K562 (cell line): ENCODE results near the gene PAFAH1B2. TPM values are rescaled to one million over a fixed set of nuclear protein-coding genes. Genes with fewer than 3 reads are reported as not detected.
A peak's percentile ranks its signal among the peaks of the same experiment; 100 is the strongest.

Experiments used
- CAMTA2 ChIP-seq: fragments of 250-450 bp; sonication (Bioruptor Pico); conservative IDR thresholded peaks from 2 replicates; pipeline ENCODE4 v1.5.1; 2022
- EP400 ChIP-seq: fragments of 450-650 bp; IDR thresholded peaks from 2 replicates; pipeline ENCODE4 v1.6.1; 2017; ENCODE audit warnings: antibody characterized with exemption, mild to moderate bottlenecking, moderate library complexity
- KDM4B ChIP-seq, 2 experiments: fragments of 450-650 bp in 1 of 2; sonication (generic) in 1 of 2; IDR thresholded peaks; 2 replicates each; pipeline ENCODE4 v1.6.1; 2016 to 2017; ENCODE audit warnings: borderline replicate concordance in 2 of 2, antibody characterized with exemption in 1 of 2, low read depth in 1 of 2, mild to moderate bottlenecking in 1 of 2
- NEUROD1 ChIP-seq: fragments of 150-350 bp; IDR thresholded peaks from 2 replicates; pipeline ENCODE4 v1.6.1; 2014; ENCODE audit warnings: borderline replicate concordance, low read length, low read depth; ENCODE audit not compliant: partially characterized antibody
- NFRKB ChIP-seq: fragments of 450-650 bp; IDR thresholded peaks from 2 replicates; pipeline ENCODE4 v1.6.1; 2016; ENCODE audit warnings: low read depth
- PHB ChIP-seq: fragments of 250-450 bp; sonication (Bioruptor Pico); IDR thresholded peaks from 2 replicates; pipeline ENCODE4 v1.5.0; 2021
- PHB2 ChIP-seq: fragments of 450-650 bp; IDR thresholded peaks from 2 replicates; pipeline ENCODE4 v1.6.1; 2017; ENCODE audit warnings: low read depth
- POLR2A ChIP-seq: fragments of 450-650 bp; conservative IDR thresholded peaks from 2 replicates; pipeline ENCODE4 v1.6.1; 2016
- RFX5 ChIP-seq: IDR thresholded peaks from 2 replicates; pipeline ENCODE4 v1.6.1; 2011; ENCODE audit warnings: low read depth, mild to moderate bottlenecking, improper control_type of control experiment, low read length
- TAF7 ChIP-seq: fragments of 450-650 bp; IDR thresholded peaks from 2 replicates; pipeline ENCODE4 v1.6.1; 2016; ENCODE audit warnings: missing genetic modification characterization, missing compliant biosample characterization
- TBL1XR1 ChIP-seq, 2 experiments: IDR thresholded peaks; 2 replicates each; pipeline ENCODE4 v1.6.1; 2012; ENCODE audit warnings: improper control_type of control experiment in 2 of 2, low read length in 2 of 2, mild to moderate bottlenecking in 1 of 2
- TEAD2 ChIP-seq: fragments of 450-650 bp; IDR thresholded peaks from 2 replicates; pipeline ENCODE4 v1.6.1; 2016; ENCODE audit warnings: missing genetic modification characterization, control low read depth, missing compliant biosample characterization
- TFAM ChIP-seq: fragments of 250-450 bp; sonication (Bioruptor Pico); conservative IDR thresholded peaks from 2 replicates; pipeline ENCODE4 v1.5.0; 2021; ENCODE audit warnings: mild to moderate bottlenecking, moderate library complexity
- ZNF316 ChIP-seq: fragments of 450-650 bp; IDR thresholded peaks from 2 replicates; pipeline ENCODE4 v1.6.1; 2016
- ZNF696 ChIP-seq: fragments of 250-450 bp; sonication (Bioruptor Pico); conservative IDR thresholded peaks from 2 replicates; pipeline ENCODE4 v1.4.0; 2020; ENCODE audit warnings: mild to moderate bottlenecking, moderate library complexity
- polyA plus RNA-seq, 8 experiments: library from polyadenylated mRNA; depleted of rRNA in 4 of 8; stranded (reverse) in 5 of 8; unstranded in 3 of 8; fragments of >200 nt; fragmentation: Nextera tagmentation in 2 of 8; fragmentation: Illumina TruSeq in 1 of 8; extraction: Ambion mirVana in 2 of 8; extraction: Trizol in 1 of 8; gene quantifications; 2 replicates each; pipeline versions ENCODE4 v1.2.1 to v1.2.3, GENCODE V29; 2011 to 2014; ENCODE audit warnings: inconsistent platforms in 1 of 8, missing spikeins in 1 of 8
- total RNA-seq, 7 experiments: library from RNA; depleted of rRNA in 6 of 7; stranded (reverse); fragments of >200 nt in 6 of 7; fragmentation: Illumina TruSeq in 2 of 7; extraction: Trizol in 2 of 7; gene quantifications; 2 replicates each; pipeline versions ENCODE4 v1.2.1 to v1.2.3, GENCODE V29; 2011 to 2021; ENCODE audit warnings: low replicate concordance in 1 of 7
- TF ChIP-seq, protein P1 (sequence below): IDR thresholded peaks from 2 replicates; pipeline ENCODE4 v1.6.1; 2014; ENCODE audit warnings: antibody characterized with exemption
- TF ChIP-seq, protein P2 (sequence below), 2 experiments: fragments of 450-650 bp in 1 of 2; sonication (generic) in 1 of 2; formaldehyde crosslinking; conservative IDR thresholded peaks; 2 replicates each; pipeline versions ENCODE4 v1.4.0 to v1.8.1; 2020 to 2022; ENCODE audit warnings: mild to moderate bottlenecking in 1 of 2, missing genetic modification reagents in 1 of 2
- TF ChIP-seq, protein P3 (sequence below): fragments of 450-650 bp; formaldehyde crosslinking; IDR thresholded peaks from 2 replicates; pipeline ENCODE4 v1.4.0; 2022; ENCODE audit warnings: missing genetic modification characterization
- TF ChIP-seq, protein P4 (sequence below): fragments of 450-650 bp; formaldehyde crosslinking; IDR thresholded peaks from 2 replicates; pipeline ENCODE4 v1.4.0; 2020; ENCODE audit warnings: mild to moderate bottlenecking, mixed read lengths
- TF ChIP-seq, protein P5 (sequence below): fragments of 250-450 bp; sonication (Bioruptor Pico); IDR thresholded peaks from 2 replicates; pipeline ENCODE4 v1.8.0; 2021; ENCODE audit warnings: moderate library complexity, mild to moderate bottlenecking, inconsistent platforms

Gene PAFAH1B2
- total and polyA plus RNA-seq, 9 of the 15 experiments (the other 6 are each of a cell fraction or from before 2014, with no cell fraction given) = 27.8 to 94.7 (median 64.9) TPM

DNA sequence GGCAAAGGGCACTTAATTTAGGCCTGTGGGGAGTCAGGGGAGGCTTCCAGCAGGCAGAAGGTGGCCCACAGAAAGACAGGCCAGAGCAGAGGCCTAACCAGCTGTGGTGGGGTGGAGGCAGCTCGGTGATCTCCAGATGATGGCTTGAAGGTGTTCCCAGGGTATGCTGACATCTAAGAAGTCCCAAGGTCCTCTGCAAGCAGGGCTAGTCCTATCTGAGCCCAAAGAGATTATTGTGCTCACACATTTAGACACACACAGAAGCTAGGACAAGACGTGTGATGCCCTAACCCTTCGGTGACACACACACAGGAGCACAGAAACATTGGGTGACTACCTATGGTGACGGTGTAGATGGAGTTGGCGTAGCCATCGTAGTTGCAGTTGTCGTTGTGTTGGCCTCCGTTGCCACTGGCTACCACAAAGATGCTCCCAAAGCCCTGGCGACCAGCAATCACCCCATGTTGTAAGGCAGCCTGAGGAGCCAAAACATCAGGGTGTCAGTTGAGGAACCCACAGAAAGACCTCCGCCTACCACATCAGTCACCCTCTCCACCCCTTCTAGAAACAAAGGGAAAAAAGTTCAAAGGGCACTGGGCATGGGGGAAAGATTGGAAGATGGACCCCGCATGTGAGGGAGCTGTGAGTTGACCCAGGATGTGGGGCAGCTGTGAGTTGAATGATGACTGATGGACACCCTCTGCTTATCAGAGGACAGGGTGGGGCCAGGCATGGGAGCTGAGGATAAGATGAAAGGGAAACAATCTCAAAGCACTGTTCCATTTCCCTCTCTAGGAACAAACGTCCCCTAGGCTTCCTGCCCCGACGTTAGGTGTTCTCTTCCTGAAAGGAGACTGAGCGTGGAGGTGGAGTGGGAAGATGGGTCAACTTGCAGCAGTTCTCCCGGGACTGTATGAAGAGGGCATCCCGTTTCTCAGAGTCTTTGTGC lies 79.9 kb downstream of the PAFAH1B2 start (continued):
- TF ChIP-seq, protein P1, sequence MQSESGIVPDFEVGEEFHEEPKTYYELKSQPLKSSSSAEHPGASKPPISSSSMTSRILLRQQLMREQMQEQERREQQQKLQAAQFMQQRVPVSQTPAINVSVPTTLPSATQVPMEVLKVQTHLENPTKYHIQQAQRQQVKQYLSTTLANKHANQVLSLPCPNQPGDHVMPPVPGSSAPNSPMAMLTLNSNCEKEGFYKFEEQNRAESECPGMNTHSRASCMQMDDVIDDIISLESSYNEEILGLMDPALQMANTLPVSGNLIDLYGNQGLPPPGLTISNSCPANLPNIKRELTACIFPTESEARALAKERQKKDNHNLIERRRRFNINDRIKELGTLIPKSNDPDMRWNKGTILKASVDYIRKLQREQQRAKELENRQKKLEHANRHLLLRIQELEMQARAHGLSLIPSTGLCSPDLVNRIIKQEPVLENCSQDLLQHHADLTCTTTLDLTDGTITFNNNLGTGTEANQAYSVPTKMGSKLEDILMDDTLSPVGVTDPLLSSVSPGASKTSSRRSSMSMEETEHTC = no peak
- no peak for TF ChIP-seq RFX5
- no peak for TF ChIP-seq KDM4B (IDR thresholded peaks at IDR 0.05; ENCODE audit: borderline replicate concordance in 2 of 2, low read depth in 1 of 2)
- TF ChIP-seq NEUROD1 = peak; percentile 28
- TF ChIP-seq, protein P2, sequence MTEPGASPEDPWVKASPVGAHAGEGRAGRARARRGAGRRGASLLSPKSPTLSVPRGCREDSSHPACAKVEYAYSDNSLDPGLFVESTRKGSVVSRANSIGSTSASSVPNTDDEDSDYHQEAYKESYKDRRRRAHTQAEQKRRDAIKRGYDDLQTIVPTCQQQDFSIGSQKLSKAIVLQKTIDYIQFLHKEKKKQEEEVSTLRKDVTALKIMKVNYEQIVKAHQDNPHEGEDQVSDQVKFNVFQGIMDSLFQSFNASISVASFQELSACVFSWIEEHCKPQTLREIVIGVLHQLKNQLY (CRISPR knock-in tag; conservative IDR thresholded peaks at IDR 0.05) = no peak
- no peak for TF ChIP-seq TFAM (CRISPR knock-in tag)
- no peak for TF ChIP-seq ZNF696 (CRISPR knock-in tag)
- TF ChIP-seq CAMTA2 = no peak
- TF ChIP-seq, protein P3, sequence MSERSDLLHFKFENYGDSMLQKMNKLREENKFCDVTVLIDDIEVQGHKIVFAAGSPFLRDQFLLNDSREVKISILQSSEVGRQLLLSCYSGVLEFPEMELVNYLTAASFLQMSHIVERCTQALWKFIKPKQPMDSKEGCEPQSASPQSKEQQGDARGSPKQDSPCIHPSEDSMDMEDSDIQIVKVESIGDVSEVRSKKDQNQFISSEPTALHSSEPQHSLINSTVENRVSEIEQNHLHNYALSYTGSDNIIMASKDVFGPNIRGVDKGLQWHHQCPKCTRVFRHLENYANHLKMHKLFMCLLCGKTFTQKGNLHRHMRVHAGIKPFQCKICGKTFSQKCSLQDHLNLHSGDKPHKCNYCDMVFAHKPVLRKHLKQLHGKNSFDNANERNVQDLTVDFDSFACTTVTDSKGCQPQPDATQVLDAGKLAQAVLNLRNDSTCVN (CRISPR knock-in tag) = no peak
- TF ChIP-seq TBL1XR1 (IDR thresholded peaks at IDR 0.05; ENCODE audit: low read length in 2 of 2) = peak; percentile 59 to 88; a peak in 2 of 4 replicates
- no peak for TF ChIP-seq POLR2A
- no peak for TF ChIP-seq NFRKB
- TF ChIP-seq ZNF316 = no peak
- no peak; the same call in 1 of the 2 replicates for TF ChIP-seq EP400
- TF ChIP-seq, protein P4, sequence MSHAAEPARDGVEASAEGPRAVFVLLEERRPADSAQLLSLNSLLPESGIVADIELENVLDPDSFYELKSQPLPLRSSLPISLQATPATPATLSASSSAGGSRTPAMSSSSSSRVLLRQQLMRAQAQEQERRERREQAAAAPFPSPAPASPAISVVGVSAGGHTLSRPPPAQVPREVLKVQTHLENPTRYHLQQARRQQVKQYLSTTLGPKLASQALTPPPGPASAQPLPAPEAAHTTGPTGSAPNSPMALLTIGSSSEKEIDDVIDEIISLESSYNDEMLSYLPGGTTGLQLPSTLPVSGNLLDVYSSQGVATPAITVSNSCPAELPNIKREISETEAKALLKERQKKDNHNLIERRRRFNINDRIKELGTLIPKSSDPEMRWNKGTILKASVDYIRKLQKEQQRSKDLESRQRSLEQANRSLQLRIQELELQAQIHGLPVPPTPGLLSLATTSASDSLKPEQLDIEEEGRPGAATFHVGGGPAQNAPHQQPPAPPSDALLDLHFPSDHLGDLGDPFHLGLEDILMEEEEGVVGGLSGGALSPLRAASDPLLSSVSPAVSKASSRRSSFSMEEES (CRISPR knock-in tag) = no peak
- TF ChIP-seq TEAD2 (tag) = no peak
- no peak for TF ChIP-seq PHB (CRISPR knock-in tag)
- peak; percentile 79 for TF ChIP-seq PHB2
- no peak for TF ChIP-seq TAF7 (tag)
- TF ChIP-seq, protein P5, sequence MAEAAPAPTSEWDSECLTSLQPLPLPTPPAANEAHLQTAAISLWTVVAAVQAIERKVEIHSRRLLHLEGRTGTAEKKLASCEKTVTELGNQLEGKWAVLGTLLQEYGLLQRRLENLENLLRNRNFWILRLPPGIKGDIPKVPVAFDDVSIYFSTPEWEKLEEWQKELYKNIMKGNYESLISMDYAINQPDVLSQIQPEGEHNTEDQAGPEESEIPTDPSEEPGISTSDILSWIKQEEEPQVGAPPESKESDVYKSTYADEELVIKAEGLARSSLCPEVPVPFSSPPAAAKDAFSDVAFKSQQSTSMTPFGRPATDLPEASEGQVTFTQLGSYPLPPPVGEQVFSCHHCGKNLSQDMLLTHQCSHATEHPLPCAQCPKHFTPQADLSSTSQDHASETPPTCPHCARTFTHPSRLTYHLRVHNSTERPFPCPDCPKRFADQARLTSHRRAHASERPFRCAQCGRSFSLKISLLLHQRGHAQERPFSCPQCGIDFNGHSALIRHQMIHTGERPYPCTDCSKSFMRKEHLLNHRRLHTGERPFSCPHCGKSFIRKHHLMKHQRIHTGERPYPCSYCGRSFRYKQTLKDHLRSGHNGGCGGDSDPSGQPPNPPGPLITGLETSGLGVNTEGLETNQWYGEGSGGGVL = no peak
